Adrenal gland (tissue), 12 donors: ENCODE measurements around the gene COL25A1. TPM values are rescaled to one million over a fixed set of nuclear protein-coding genes. Genes with fewer than 3 reads are reported as not detected.

Source experiments
- DNase-seq, 7 donors: peaks; one replicate each; pipeline ENCODE4 v3.0.0-alpha.2; 2019 to 2020
- H3K27ac ChIP-seq, 5 donors: fragments of 200-600 bp; sonication (generic) in 4 of 5; 1 replicate in 3 of 5; 2 replicates in 2 of 5; pipeline versions ENCODE4 v1.5.1 to v1.8.0; 2016 to 2020; ENCODE audit warnings: mild to moderate bottlenecking in 1 of 5
- H3K27me3 ChIP-seq: fragments of 200-600 bp; 2 replicates; pipeline ENCODE4 v1.8.0; 2021
- H3K36me3 ChIP-seq, 2 donors: fragments of 200-600 bp; replicated peaks in 1 of 2; 1 replicate in 1 of 2; 2 replicates in 1 of 2; pipeline versions ENCODE4 v1.5.1 to v1.8.0; 2018 to 2022
- H3K4me1 ChIP-seq, 2 donors: fragments of 200-600 bp; replicated peaks in 1 of 2; 1 replicate in 1 of 2; 2 replicates in 1 of 2; pipeline versions ENCODE4 v1.5.1 to v1.8.0; 2018 to 2021
- H3K4me3 ChIP-seq, 4 donors: fragments of 200-600 bp; sonication (generic) in 3 of 4; one replicate each; pipeline ENCODE4 v1.5.1; 2016 to 2018
- H3K9me3 ChIP-seq, 3 donors: fragments of 200-600 bp; sonication (generic) in 1 of 3; replicated peaks in 1 of 3; 1 replicate in 2 of 3; 2 replicates in 1 of 3; pipeline versions ENCODE4 v1.5.1 to v1.8.0; 2016 to 2021
- CTCF ChIP-seq, 6 experiments: fragments of 450-650 bp in 4 of 6; fragments of 200-600 bp in 2 of 6; sonication (generic) in 1 of 6; IDR thresholded peaks; 1 replicate in 5 of 6; 2 replicates in 1 of 6; pipeline versions ENCODE4 v1.5.1 to v1.8.0; 2016 to 2021; ENCODE audit warnings: antibody characterized with exemption in 6 of 6, mild to moderate bottlenecking in 2 of 6, moderate library complexity in 1 of 6
- POLR2A ChIP-seq, 2 donors: fragments of 450-650 bp; IDR thresholded peaks; one replicate each; pipeline ENCODE4 v1.6.1; 2017; ENCODE audit warnings: antibody characterized with exemption in 2 of 2, mild to moderate bottlenecking in 2 of 2, moderate library complexity in 1 of 2
- WGBS, 4 donors: extraction: QIAGEN DNeasy Blood & Tissue Kit in 2 of 4; methylation state at CpG; one replicate each; pipeline versions ENCODE4 v1.1.5 to v1.1.7; 2013 to 2017; 5-methylcytosine and 5-hydroxymethylcytosine counted together
- intact Hi-C, 2 donors: fragments of 100-400 bp; cut with DNase I; formaldehyde crosslinking; loops; one replicate each; pipeline versions ENCODE4 v1.14.1 to v1.15.0; 2022 to 2023
- polyA plus RNA-seq, 3 donors: library from polyadenylated mRNA; stranded (reverse); fragments of 200-250 nt in 2 of 3; fragments of 350-450 nt in 1 of 3; fragmentation: Illumina TruSeq in 1 of 3; extraction: RNeasy Lipid Tissue Mini Kit (QIAGEN cat#74804) in 1 of 3; gene quantifications; one replicate each; pipeline ENCODE4 v1.2.3, GENCODE V29; 2013 to 2014
- total RNA-seq, 9 donors: library from RNA; depleted of rRNA in 4 of 9; stranded (reverse); fragments of >200 nt in 4 of 9; fragments of 120-200 nt in 1 of 9; fragmentation: NEBNext Ultra II Directional in 1 of 9; extraction: Animal tissue kit (Norgen Biotek cat#: 25700) in 1 of 9; gene quantifications; one replicate each; pipeline versions ENCODE4 v1.1.0 to v1.2.4, GENCODE V29; 2013 to 2023
- donor health status: healthy with polysubstance abuse.
- donor health status: Bipolar disorder and iron deficiency.
- donor health status: DM: yes; HTN: yes; CAD: no.
- donor health status: DM: no; HTN: no; CAD: no.
- donor health status: DM: no; HTN: no; CAD: no.
- donor health status: DM: yes; HTN: yes; CAD: no.

COL25A1 gene
- total and polyA plus RNA-seq, 12 donors: 0.05 to 2.1 (median 0.47) TPM

GRCh38 chr4:108774809-108775530 is 527.5 kb downstream of the COL25A1 start:
- no peaks in the 10 kb centered on the region for H3K27me3 ChIP-seq
- DNase-seq: peak; percentile 55 to 84 (median 75)
- 45 to 53% (median 49%) methylated on average over 5 of the region's 5 CpGs for WGBS, 4 donors
- TF ChIP-seq CTCF (IDR thresholded peaks at IDR 0.05): peak in 5 of 6 experiments; percentile 14 to 45 (median 28)
- no peak for TF ChIP-seq POLR2A (IDR thresholded peaks at IDR 0.05)
- peaks cover 0 to 5% of the 10 kb centered on the region in 2 donors for H3K4me1 ChIP-seq
- H3K36me3 ChIP-seq: no peaks in the 10 kb centered on the region
- intact Hi-C loops: no loop called here
- no peaks in the 10 kb centered on the region for H3K9me3 ChIP-seq
- H3K27ac ChIP-seq: no peak overlapping the region
- no peak overlapping the region for H3K4me3 ChIP-seq

GRCh38 chr4:108772402-108772801 is 530.1 kb downstream of the COL25A1 start:
- H3K36me3 ChIP-seq: no peaks in the 10 kb centered on the region
- 77 to 85% (median 81%) methylated on average over 7 of the region's 7 CpGs for WGBS, 4 donors
- no peak overlapping the region for H3K27ac ChIP-seq
- intact Hi-C loops: no loop called here
- H3K27me3 ChIP-seq: no peaks in the 10 kb centered on the region
- no peaks in the 10 kb centered on the region for H3K9me3 ChIP-seq
- no peak for DNase-seq
- no peak overlapping the region for H3K4me3 ChIP-seq
- H3K4me1 ChIP-seq: peaks cover 0 to 5% of the 10 kb centered on the region in 2 donors
- TF ChIP-seq POLR2A (IDR thresholded peaks at IDR 0.05): no peak
- no peak for TF ChIP-seq CTCF (IDR thresholded peaks at IDR 0.05)

- WGBS, 4 donors: 57 to 69% (median 64%) methylated on average over 3 of the region's 3 CpGs
- no peak overlapping the region for H3K4me3 ChIP-seq
- TF ChIP-seq CTCF (IDR thresholded peaks at IDR 0.05) (no peak), POLR2A (IDR thresholded peaks at IDR 0.05) (no peak)
- no peaks in the 10 kb centered on the region for H3K9me3 ChIP-seq
- no peak overlapping the region for H3K27ac ChIP-seq
- peaks cover 0 to 3% of the 10 kb centered on the region in 2 donors for H3K4me1 ChIP-seq
- DNase-seq: no peak
- no peaks in the 10 kb centered on the region for H3K36me3 ChIP-seq
- no peaks in the 10 kb centered on the region for H3K27me3 ChIP-seq
- intact Hi-C loops: no loop called here
Observed at GRCh38 chr4:108766058-108766457, 536.4 kb downstream of the COL25A1 start.

GRCh38 chr4:108763986-108764385 is 538.5 kb downstream of the COL25A1 start:
- intact Hi-C loops: no loop called here
- H3K27ac ChIP-seq: no peak overlapping the region
- 66 to 88% (median 82%) methylated on average over 4 of the region's 4 CpGs for WGBS, 4 donors
- TF ChIP-seq POLR2A (IDR thresholded peaks at IDR 0.05) (no peak), CTCF (IDR thresholded peaks at IDR 0.05) (no peak)
- H3K4me1 ChIP-seq: peaks cover 0 to 3% of the 10 kb centered on the region in 2 donors
- no peak for DNase-seq
- no peaks in the 10 kb centered on the region for H3K36me3 ChIP-seq
- no peak overlapping the region for H3K4me3 ChIP-seq
- H3K27me3 ChIP-seq: no peaks in the 10 kb centered on the region
- H3K9me3 ChIP-seq: no peaks in the 10 kb centered on the region
